WERI-Rb-1 (cell line): ENCODE results near the gene PPIB.

ENCODE experiments used
- DNase-seq: peaks from one replicate; pipeline ENCODE4 v3.0.0-alpha.2; 2020
- H3K27ac ChIP-seq: fragments of 250-450 bp; sonication (Bioruptor Pico); 2 replicates; pipeline ENCODE4 v1.5.1; 2020; ENCODE audit warnings: mild to moderate bottlenecking, moderate library complexity
- H3K27me3 ChIP-seq: fragments of 250-450 bp; sonication (Bioruptor Pico); 2 replicates; pipeline ENCODE4 v1.5.1; 2021; ENCODE audit warnings: mild to moderate bottlenecking, low read depth, moderate library complexity; ENCODE audit not compliant: insufficient read depth, severe bottlenecking
- H3K36me3 ChIP-seq: fragments of 250-450 bp; sonication (Bioruptor Pico); 2 replicates; pipeline ENCODE4 v1.5.1; 2020; ENCODE audit warnings: mild to moderate bottlenecking, moderate library complexity
- H3K4me3 ChIP-seq: 2 replicates; pipeline ENCODE4 v1.5.1; 2011; ENCODE audit warnings: low read depth, mild to moderate bottlenecking, control low read depth, low read length
- H3K9me3 ChIP-seq: fragments of 250-450 bp; sonication (Bioruptor Pico); 2 replicates; pipeline ENCODE4 v1.5.1; 2021; ENCODE audit warnings: mild to moderate bottlenecking, moderate library complexity; ENCODE audit not compliant: severe bottlenecking
- CTCF ChIP-seq: IDR thresholded peaks from 2 replicates; pipeline ENCODE4 v1.5.1; 2011; ENCODE audit warnings: low read depth, mild to moderate bottlenecking, control low read depth, inconsistent platforms, low read length

PPIB gene

GRCh38 chr15:64155802-64156651 lies 6.8 kb downstream of the PPIB start:
- Histone ChIP-seq H3K4me3 (no peak overlapping the region), H3K36me3 (peaks cover 71% of the 10 kb centered on the region), H3K9me3 (no peaks in the 10 kb centered on the region), H3K27ac (no peak overlapping the region), H3K27me3 (peaks cover 2% of the 10 kb centered on the region)
- no peak for TF ChIP-seq CTCF
- DNase-seq = no peak

GRCh38 chr15:64153480-64154367 lies 9.1 kb downstream of the PPIB start:
- DNase-seq = peak; percentile 92
- peak; percentile 99 for TF ChIP-seq CTCF
- no peaks in the 10 kb centered on the region for H3K9me3 ChIP-seq
- H3K4me3 ChIP-seq = no peak overlapping the region
- peaks cover 2% of the 10 kb centered on the region for H3K27me3 ChIP-seq
- peak overlapping the region; percentile 32 for H3K27ac ChIP-seq
- H3K36me3 ChIP-seq = peaks cover 48% of the 10 kb centered on the region

GRCh38 chr15:64152507-64153387 lies 10.1 kb downstream of the PPIB start:
- peak overlapping the region; percentile 84 for H3K4me3 ChIP-seq
- DNase-seq = no peak
- no peak overlapping the region for H3K27ac ChIP-seq
- no peak for TF ChIP-seq CTCF
- H3K9me3 ChIP-seq = no peaks in the 10 kb centered on the region
- peaks cover 2% of the 10 kb centered on the region for H3K27me3 ChIP-seq
- peaks cover 38% of the 10 kb centered on the region for H3K36me3 ChIP-seq

- Histone ChIP-seq H3K27ac (peak within 1 kb of the TSS; percentile 28), H3K27me3 (peaks cover 2% of the 10 kb centered on the region), H3K36me3 (peaks cover 30% of the 10 kb centered on the region), H3K9me3 (no peaks in the 10 kb centered on the region), H3K4me3 (peak within 1 kb of the TSS; percentile 84)
- TF ChIP-seq CTCF = no peak
- DNase-seq = no peak
Observed at GRCh38 chr15:64151727-64152506, 10.9 kb downstream of the PPIB start, which contains the start of gene SNX22. Gene SNX22, plus strand, starts transcription at chr15:64151731. Its CDS starts 45 bp downstream, at chr15:64151776.
